CD4-positive, alpha-beta T cell treated with Interleukin-1 beta for 1 hour (primary cell): ENCODE data around the gene SH2D7.
A peak's percentile ranks its signal among the peaks of the same experiment; 100 is the strongest.

Source experiments
- DNase-seq, 2 donors: peaks; one replicate each; pipeline ENCODE4 v3.0.0-alpha.2; 2020 to 2022

SH2D7 gene

GRCh38 chr15:78092261-78093041, at the start of gene SH2D7:
TSS of gene SH2D7 (plus strand) at chr15:78092561. CDS start at chr15:78092585, 24 bp downstream.
- DNase-seq = no peak

GRCh38 chr15:78044407-78045155, 47.8 kb upstream of the SH2D7 start:
- DNase-seq = peak in 1 of 2 donors; percentile 45

DNA sequence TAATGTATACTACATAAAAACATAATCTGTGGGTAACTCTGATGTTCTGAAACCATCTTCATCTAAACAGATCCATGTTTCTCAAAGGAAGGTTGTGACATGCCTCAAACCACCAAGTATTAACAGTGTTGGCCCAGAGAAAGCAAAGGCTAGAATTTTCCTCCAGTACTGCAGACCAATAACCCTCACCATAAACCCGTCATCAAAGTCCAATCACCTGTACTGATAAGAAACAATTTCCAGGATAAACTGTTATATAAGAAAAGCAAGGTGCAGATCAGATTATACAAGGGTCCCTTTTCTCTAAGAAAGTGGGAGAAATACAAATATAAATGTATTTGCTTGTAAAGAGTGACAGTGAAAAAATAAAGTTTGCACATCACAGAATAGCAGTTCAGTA, 47.2 kb upstream of the SH2D7 start:
- no peak for DNase-seq

- DNase-seq = peak in 1 of 2 donors; percentile 50
Observed at GRCh38 chr15:78046796-78047341, 45.5 kb upstream of the SH2D7 start.

- DNase-seq = peak in 1 of 2 donors; percentile 47
Observed at GRCh38 chr15:78047761-78048627, 44.4 kb upstream of the SH2D7 start.

GRCh38 chr15:78048628-78048920, 43.8 kb upstream of the SH2D7 start:
- no peak for DNase-seq

DNA sequence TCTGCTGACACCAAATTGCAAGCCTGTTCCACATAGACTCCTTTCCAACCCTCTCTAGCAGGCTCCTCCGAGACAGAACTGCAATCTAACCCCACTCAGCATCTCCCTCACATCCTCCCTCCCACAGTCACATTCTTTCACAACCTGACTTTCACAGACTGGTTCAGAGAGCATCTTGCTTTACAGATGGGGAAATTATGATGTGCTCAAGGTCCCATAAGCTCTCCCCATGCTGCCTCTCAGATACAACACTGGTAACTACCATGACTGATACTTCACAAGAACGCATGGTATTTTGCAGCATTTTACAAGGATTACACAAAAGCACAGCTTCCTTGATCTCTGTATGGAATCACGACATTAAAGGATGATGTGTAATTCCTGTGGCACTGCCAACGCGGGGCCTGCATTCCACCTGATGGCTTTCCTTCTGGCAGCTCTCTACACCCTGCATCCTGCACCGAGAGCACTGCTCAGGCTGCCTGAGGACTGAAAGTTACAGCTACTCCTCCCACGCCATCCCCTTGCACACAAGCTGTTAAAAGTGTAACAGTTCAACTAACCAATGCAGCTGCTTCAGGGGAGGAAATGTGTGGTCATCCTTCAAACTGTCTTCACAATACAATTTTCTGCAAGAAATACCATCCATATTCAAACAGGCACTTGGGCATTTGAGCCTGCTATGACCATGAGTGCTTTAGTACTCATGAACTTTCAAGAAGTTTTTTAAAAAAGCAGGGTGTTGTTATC, 42.5 kb upstream of the SH2D7 start:
- peak in 1 of 2 donors; percentile 49 for DNase-seq

DNA sequence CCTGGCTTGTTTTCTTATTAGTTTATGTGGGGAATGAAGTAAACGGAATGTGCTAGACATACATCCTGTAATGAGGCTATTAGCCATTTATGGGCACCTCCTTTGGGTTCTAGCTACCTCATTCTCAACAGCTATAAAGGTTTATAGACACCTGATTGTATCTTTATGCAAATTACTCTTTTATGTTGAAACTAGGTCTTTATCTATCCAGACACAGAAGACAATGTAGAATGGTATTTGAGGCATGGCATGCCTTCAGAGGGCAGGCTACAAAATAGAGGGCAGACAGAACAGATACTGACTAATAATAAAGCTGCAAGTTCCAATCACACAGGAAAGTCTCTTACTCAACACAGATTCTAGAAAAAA, 41.9 kb upstream of the SH2D7 start:
- DNase-seq = peak in 1 of 2 donors; percentile 61

- DNase-seq = no peak
Observed at GRCh38 chr15:78050826-78051225, 41.5 kb upstream of the SH2D7 start.

DNA sequence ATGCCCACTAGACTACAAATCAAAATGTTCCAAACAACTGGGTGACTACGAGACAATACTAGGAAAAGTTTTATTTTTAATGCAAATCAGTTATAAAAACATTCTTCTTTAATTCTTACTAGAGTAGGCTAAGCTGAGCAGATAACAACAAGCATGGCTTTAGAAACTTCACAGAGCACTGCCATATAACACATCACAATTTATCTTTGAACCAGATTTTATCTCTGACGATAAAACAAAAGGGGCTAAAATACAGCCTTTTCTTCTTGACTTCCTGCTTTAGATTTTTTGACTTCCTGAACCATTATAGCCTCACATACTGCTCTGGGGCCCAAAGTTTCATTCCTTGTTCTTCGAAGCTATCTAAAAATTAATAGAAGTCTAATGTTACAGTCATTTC, 40.8 kb upstream of the SH2D7 start:
- no peak for DNase-seq

DNA sequence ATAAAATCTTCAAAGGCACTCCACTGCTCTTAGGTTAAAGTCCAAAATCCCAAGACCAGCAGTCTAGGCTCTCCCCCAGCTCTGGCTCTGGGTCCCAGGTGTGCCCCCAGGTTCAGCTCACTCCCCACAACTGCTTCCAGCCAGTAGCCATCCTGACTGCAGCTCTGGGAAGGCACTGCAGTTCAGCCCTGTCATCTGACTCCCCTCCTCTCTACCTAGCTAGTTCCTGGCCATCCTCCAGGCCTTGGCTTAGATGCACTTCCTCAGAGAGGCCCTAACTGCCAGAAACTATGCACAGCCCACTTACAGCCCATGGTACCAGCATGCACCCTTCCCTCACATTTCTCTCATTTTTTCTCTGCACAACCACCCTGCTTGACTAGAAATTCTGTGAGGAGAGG, 40.4 kb upstream of the SH2D7 start:
- DNase-seq = no peak

GRCh38 chr15:78052545-78052944, 39.8 kb upstream of the SH2D7 start:
- no peak for DNase-seq

DNA sequence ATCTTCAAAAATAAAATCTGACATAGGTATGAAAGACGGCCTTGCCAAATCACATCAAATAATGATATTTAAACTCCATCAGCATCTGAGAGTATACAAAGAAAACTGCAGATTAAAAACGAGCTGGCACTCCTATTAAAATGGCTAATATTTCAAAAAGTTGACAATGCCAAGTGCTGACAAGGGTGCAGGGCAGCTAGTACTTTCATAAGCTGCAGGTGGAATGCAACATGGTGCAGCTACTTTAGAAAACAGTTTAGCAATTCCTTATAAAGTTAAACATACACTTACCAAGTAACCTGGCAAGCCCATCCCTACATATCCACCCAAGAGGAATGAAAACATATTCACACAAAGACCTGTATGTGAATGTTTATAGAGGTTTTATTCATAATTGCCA, 37.8 kb upstream of the SH2D7 start:
- no peak for DNase-seq

DNA sequence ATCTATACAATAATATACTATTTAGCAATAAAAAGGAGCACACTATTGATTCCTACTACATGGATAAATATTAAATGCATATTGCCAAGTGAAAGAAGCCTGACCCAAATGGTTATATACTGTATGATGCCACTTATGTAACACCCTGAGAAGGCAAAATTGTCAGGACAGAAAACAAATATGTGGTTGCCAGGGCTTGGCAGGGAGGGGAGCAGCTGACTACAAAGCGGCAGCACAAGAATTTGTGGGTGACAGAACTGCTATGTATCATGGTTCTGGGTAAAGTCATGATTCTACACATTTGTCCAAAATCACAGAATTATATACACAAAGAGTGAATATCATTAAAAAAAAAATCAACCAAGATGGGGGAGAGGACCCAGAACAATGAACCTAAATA, 37.4 kb upstream of the SH2D7 start:
- peak; percentile 64 to 67 for DNase-seq

DNA sequence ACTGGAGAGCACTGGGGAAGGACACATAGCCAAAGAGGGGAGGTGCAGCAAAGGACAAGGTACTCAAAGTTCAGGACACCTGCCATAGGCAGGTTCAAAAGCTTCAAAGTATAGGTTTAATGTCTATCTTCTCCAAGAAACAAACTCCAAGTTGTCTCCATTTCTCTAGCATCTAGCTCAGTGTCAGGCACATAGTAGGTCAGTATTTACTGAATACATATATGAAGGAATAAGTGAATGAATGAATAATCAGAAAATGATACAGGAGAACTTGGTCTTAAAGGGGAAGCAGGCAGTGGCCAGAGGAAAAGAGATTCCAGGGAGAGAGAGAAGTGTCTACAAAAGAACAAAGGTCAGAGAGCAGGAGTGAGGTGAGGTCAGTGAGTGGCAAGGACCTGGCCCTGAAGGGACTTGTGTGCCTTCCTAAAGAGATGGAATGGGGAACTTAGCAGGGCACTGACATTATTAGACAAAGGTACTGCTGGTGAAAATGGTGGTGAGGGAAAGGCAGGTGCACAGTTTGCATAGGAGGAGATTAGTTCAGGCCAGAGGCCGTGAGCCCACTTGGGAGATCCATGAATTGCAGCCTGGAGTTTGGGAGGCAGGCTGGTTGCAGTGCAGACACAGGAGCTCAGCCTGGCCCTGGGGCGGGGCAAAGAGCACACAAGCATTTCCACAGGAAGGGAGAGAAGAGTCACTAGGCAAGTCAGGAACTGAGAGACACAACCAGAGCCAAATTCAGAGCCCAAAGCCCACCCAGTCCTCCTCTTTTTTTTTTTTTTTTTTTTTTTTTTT, 36.2 kb upstream of the SH2D7 start:
- no peak for DNase-seq

DNA sequence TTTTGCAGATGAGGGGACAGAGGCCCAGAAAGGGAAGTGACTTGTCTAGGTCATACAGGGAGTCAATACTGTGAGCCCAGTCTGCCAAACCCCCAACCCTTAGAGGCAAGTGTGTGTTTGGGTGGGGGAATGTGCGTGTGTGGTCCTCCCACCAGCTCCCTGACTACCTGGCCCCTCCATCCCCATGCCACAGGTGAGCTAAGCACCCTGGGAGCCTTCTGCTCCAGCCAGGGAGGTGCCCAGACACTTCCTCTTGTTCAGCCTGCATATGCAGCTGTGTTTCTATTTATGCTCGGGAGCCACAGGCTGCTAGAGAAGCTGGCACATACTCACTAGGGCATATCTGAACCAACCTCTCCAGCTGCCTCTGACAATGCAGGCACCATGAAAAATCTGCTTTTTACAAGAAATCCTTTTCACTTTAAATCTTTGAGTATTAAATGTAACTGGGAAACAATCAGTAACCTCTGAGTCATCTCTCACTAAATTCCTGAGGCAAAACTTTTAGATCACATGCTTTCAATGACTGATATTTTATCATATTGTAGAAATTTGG, 35.6 kb upstream of the SH2D7 start:
- peak in 1 of 2 donors; percentile 39 for DNase-seq

DNA sequence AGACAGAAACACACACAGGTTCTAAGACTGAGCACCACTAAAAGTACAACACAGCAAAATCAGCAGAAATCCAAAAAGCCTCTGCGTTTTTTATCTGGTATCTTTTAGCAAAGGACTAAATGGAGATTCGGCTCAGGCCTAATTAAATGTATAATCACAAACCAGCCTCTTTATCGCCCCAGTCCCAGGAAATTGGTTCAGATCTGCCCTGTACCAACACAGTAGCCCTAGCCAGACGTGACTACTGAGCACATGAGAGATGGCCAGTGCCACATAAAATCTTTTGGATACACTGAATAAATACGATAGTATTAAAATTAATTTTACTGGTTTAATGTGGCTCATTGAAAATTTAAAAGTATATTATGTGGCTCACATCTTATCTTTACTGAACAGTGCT, 34.6 kb upstream of the SH2D7 start:
- DNase-seq = no peak

- no peak for DNase-seq
Observed at GRCh38 chr15:78058401-78058935, 33.9 kb upstream of the SH2D7 start.

GRCh38 chr15:78059110-78059839, 33.1 kb upstream of the SH2D7 start:
- DNase-seq = no peak

DNA sequence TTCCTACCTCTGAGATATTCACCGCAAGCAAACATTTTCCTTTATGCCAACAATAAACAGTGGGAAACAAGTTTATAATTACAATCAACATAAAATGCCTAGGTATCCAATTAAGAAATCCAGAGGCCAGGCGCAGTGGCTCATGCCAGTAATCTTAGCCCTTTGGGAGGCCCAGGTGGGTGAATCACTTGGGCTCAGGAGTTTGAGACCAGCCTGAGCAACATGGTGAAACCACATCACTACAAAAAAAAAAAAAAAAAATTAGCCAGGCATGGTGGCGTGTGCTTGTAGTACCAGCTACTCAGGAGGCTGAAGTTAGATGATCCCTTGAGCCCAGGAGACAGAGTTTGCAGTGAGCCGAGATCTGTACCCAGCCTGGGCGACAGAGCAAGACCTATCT, 32.1 kb upstream of the SH2D7 start:
- no peak for DNase-seq
